ENCODE results near the gene RASGRP1.

DNA sequence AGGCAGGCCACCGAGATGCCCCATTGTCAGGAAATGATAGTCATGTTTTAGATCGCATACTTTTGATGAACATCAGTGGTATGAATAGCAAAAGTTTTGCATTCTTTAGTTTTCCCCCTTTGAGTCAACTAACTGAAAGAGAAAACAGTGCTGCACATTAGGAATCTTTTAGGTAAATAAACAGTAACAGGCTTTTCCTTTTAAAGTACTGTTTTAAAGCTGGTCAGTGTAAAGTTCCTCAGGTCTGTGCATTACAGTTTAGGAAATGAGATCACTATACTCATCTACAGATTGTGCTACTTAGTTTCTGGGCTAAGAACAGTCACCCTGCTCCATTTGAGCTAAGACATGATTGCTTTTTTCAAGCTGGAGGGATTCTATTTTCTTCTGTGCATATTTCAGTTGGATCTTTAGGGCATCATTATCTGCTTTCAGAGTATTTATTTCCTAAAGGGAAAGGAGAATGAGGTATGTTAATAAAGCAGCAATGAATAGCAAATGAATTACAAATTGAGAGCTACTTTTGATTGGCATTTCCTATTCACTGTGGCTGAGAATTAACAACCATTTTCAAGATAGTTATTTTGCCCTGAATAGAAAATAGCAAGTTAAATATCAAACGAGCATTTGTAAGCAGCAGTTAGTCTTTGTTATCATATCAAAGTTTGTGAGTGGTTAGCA is 74.2 kb downstream of the RASGRP1 start:
- TF ChIP-seq NRF1 (IDR thresholded peaks at IDR 0.05; ENCODE audit: low read depth, low read length) (no peak), FOSL2 (IDR thresholded peaks at IDR 0.05; ENCODE audit: borderline replicate concordance, low read depth) (no peak), ZBTB33 (IDR thresholded peaks at IDR 0.05; ENCODE audit: borderline replicate concordance, low read depth) (no peak), CHD2 (IDR thresholded peaks at IDR 0.05; ENCODE audit: low read length, partially characterized antibody) (no peak), GABPA (IDR thresholded peaks at IDR 0.05; ENCODE audit: low read depth) (no peak), PBX3 (IDR thresholded peaks at IDR 0.05) (no peak), EZH2phosphoT487 (IDR thresholded peaks at IDR 0.05; ENCODE audit: borderline replicate concordance, low read depth) (no peak)
- TF ChIP-seq, protein P1, sequence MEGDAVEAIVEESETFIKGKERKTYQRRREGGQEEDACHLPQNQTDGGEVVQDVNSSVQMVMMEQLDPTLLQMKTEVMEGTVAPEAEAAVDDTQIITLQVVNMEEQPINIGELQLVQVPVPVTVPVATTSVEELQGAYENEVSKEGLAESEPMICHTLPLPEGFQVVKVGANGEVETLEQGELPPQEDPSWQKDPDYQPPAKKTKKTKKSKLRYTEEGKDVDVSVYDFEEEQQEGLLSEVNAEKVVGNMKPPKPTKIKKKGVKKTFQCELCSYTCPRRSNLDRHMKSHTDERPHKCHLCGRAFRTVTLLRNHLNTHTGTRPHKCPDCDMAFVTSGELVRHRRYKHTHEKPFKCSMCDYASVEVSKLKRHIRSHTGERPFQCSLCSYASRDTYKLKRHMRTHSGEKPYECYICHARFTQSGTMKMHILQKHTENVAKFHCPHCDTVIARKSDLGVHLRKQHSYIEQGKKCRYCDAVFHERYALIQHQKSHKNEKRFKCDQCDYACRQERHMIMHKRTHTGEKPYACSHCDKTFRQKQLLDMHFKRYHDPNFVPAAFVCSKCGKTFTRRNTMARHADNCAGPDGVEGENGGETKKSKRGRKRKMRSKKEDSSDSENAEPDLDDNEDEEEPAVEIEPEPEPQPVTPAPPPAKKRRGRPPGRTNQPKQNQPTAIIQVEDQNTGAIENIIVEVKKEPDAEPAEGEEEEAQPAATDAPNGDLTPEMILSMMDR (IDR thresholded peaks at IDR 0.05) = no peak
- TF ChIP-seq, protein P2, sequence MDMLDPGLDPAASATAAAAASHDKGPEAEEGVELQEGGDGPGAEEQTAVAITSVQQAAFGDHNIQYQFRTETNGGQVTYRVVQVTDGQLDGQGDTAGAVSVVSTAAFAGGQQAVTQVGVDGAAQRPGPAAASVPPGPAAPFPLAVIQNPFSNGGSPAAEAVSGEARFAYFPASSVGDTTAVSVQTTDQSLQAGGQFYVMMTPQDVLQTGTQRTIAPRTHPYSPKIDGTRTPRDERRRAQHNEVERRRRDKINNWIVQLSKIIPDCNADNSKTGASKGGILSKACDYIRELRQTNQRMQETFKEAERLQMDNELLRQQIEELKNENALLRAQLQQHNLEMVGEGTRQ (IDR thresholded peaks at IDR 0.05; ENCODE audit: borderline replicate concordance, low read depth, low read length) = no peak

Measured in SK-N-SH (cell line).